ENCODE results near the gene CCDC180.

DNA sequence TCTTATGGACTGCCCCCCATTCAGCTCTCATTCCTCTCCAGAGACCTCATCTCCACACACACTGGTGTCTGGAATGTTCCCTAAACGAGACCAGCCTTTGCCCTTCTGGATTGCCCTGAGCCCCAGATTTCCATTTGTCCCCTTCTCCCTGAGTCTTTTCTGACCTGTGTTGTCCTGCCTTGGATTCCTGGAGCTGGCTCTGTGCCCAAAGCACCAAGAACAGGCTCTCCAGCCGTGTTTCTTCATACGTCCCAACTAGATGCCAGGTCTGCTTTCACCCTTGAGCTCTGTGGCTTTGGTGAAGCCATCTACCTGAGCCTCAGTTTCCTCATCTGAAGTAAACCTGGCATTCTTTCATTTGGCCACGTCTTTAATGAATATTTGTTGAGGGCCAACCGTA, 6.3 kb downstream of the CCDC180 start:
- TF ChIP-seq, protein P1, sequence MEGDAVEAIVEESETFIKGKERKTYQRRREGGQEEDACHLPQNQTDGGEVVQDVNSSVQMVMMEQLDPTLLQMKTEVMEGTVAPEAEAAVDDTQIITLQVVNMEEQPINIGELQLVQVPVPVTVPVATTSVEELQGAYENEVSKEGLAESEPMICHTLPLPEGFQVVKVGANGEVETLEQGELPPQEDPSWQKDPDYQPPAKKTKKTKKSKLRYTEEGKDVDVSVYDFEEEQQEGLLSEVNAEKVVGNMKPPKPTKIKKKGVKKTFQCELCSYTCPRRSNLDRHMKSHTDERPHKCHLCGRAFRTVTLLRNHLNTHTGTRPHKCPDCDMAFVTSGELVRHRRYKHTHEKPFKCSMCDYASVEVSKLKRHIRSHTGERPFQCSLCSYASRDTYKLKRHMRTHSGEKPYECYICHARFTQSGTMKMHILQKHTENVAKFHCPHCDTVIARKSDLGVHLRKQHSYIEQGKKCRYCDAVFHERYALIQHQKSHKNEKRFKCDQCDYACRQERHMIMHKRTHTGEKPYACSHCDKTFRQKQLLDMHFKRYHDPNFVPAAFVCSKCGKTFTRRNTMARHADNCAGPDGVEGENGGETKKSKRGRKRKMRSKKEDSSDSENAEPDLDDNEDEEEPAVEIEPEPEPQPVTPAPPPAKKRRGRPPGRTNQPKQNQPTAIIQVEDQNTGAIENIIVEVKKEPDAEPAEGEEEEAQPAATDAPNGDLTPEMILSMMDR (IDR thresholded peaks at IDR 0.05; ENCODE audit: low read depth, low read length), result no peak
- no peak for TF ChIP-seq EZH2phosphoT487 (IDR thresholded peaks at IDR 0.05; ENCODE audit: low read depth)

Measured in OCI-LY3 (cell line).